ENCODE measurements around the gene AFF2.

AFF2 gene

DNA sequence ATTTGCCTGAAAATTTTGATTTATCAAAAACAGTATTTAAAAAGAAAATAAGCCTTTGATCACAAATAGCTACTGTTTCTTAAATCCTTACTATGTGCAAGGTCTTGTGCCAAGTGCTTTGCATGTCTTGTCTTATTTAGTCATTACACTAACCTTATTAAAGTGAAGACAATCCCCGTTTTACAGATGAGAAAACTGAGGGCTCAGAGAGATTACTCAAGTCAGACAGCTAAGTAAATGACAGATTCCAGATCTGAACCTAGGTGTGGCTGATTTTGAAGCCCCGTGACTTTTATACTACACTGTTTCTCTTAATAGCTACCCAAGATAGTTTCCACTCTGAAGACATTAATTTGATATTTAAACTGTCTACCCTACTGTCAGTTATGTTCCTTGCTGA lies 38.2 kb downstream of the AFF2 start:
- Histone ChIP-seq H3K4me1 (peaks cover 10 to 61% (median 45%) of the 10 kb centered on the region in 10 experiments), H3K36me3 (peaks cover 0 to 15% (median 0%) of the 10 kb centered on the region in 11 experiments; a peak in 6 of 22 replicates), H3K4me2 (peak overlapping the region in 1 of 11 experiments; percentile 22; a peak in 2 of 22 replicates), H3K27ac (no peak overlapping the region), H3K9me3 (replicated peaks in 1 of 11) (peaks cover 0 to 7% (median 0%) of the 10 kb centered on the region in 11 experiments; a peak in 4 of 22 replicates), H4K20me1 (peaks cover 0 to 94% (median 39%) of the 10 kb centered on the region in 11 experiments; a peak in 12 of 22 replicates), H3K4me3 (no peak overlapping the region), H3K9ac (no peak overlapping the region), H3K27me3 (no peaks in the 10 kb centered on the region)
- TF ChIP-seq Cebpa-rat (IDR thresholded peaks at IDR 0.05), result no peak

DNA sequence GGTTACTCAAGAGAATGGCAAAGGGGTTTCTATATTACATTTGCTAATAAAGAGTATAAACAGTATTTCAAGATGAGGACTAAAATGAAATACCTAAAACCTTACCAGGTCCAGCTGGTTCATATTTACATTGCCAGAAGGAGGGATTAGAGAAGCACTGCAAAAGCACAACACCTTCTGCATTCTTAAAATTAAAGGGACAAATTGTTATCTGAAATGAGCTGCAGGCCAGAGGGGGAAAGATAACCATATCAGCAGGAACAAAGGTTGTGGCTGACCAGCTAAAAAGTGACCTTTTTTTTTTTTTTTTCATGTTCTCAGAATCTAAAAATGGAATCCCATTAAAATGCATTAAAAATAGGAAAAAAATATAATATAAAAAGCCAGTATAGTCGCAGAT lies 39.7 kb downstream of the AFF2 start:
- Histone ChIP-seq H3K36me3 (peaks cover 0 to 19% (median 3%) of the 10 kb centered on the region in 11 experiments; a peak in 9 of 22 replicates), H3K4me3 (no peak overlapping the region), H4K20me1 (peaks cover 0 to 95% (median 44%) of the 10 kb centered on the region in 11 experiments; a peak in 12 of 22 replicates), H3K4me2 (peak overlapping the region in 8 of 11 experiments; percentile 10 to 77 (median 71); a peak in 15 of 22 replicates), H3K9me3 (replicated peaks in 1 of 11) (peaks cover 0 to 7% (median 0%) of the 10 kb centered on the region in 11 experiments; a peak in 4 of 22 replicates), H3K4me1 (peaks cover 10 to 77% (median 56%) of the 10 kb centered on the region in 10 experiments), H3K27ac (no peak overlapping the region), H3K9ac (no peak overlapping the region), H3K27me3 (no peaks in the 10 kb centered on the region)
- no peak for TF ChIP-seq Cebpa-rat (IDR thresholded peaks at IDR 0.05)

DNA sequence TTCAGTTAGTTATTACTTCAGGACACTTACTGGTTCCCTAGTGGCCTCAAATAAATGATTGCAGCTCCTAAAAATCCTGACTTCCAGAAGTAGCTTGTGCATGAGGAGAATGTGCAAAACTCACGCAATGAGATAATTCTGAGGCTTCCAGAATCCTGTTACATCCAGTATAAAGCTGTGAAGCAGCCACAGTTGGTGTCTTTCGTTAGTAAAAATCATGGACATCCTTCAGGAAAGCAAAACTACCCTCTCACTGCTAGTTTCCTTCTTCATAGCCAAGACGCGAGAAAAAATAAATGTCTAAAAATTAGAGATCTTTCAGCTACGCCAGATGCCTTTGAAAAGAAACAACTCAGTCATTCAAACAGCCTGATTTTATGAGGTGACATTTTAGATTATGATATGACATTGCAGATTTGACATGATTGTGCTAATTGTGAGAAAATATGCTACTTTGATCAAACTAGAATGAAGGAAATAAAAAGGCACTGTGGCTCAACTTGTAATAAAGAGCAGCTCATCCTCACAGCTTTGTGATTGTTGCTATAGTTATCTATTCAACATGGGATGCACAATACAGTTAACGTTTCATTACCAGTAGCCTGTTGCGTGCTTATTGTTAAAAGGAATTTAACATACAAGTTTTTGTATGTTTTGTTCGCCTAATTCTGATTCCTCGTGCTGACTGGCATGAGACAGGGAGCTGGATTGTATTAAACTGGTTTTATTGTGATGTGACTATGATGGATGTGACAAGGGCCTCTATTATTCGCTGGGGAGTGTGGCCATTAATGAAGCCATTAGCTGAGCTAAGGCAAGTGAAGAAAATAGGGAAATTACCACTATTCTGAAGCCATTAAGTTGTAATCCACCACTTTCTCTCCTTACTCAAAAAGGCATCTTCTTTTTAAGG lies 40.5 kb downstream of the AFF2 start:
- TF ChIP-seq Cebpa-rat (IDR thresholded peaks at IDR 0.05), result no peak
- H3K36me3 ChIP-seq, result peaks cover 0 to 25% (median 4%) of the 10 kb centered on the region in 11 experiments; a peak in 10 of 22 replicates
- H3K4me3 ChIP-seq, result no peak overlapping the region
- H3K4me2 ChIP-seq, result peak overlapping the region in 9 of 11 experiments; percentile 10 to 77 (median 69); a peak in 17 of 22 replicates
- no peaks in the 10 kb centered on the region for H3K27me3 ChIP-seq
- peaks cover 10 to 82% (median 56%) of the 10 kb centered on the region in 10 experiments for H3K4me1 ChIP-seq
- H4K20me1 ChIP-seq, result peaks cover 0 to 95% (median 44%) of the 10 kb centered on the region in 11 experiments; a peak in 12 of 22 replicates
- peaks cover 0 to 7% (median 0%) of the 10 kb centered on the region in 11 experiments; a peak in 4 of 22 replicates for H3K9me3 ChIP-seq (replicated peaks in 1 of 11)
- no peak overlapping the region for H3K9ac ChIP-seq
- peak overlapping the region in 2 of 11 experiments; percentile 2 to 4; a peak in 2 of 22 replicates for H3K27ac ChIP-seq

DNA sequence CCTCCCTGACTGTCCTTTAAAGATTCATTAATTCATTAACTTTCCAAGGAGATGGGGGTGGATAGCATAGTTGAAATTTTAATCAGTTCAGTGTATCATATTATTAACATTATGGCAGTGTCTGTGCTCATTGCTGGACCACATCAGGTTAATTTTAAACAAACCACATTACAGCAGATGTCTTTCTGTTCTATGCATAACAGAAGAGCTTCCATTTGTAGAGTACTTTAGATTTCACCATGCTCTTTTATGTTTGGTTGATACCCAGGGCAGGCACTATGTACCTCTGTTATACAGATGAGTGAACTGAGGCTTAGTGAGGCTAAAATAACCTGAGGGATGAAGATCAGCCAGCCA lies 41.1 kb downstream of the AFF2 start:
- Histone ChIP-seq H4K20me1 (peaks cover 0 to 97% (median 44%) of the 10 kb centered on the region in 11 experiments; a peak in 12 of 22 replicates), H3K4me1 (peaks cover 10 to 82% (median 56%) of the 10 kb centered on the region in 10 experiments), H3K27ac (peak overlapping the region in 2 of 11 experiments; percentile 2 to 4; a peak in 1 of 22 replicates), H3K9ac (no peak overlapping the region), H3K9me3 (replicated peaks in 1 of 11) (peaks cover 0 to 13% (median 4%) of the 10 kb centered on the region in 11 experiments; a peak in 7 of 22 replicates), H3K4me2 (peak overlapping the region in 8 of 11 experiments; percentile 60 to 77 (median 71); a peak in 17 of 22 replicates), H3K36me3 (peaks cover 0 to 32% (median 11%) of the 10 kb centered on the region in 11 experiments; a peak in 12 of 22 replicates), H3K27me3 (no peaks in the 10 kb centered on the region), H3K4me3 (no peak overlapping the region)
- no peak for TF ChIP-seq Cebpa-rat (IDR thresholded peaks at IDR 0.05)

DNA sequence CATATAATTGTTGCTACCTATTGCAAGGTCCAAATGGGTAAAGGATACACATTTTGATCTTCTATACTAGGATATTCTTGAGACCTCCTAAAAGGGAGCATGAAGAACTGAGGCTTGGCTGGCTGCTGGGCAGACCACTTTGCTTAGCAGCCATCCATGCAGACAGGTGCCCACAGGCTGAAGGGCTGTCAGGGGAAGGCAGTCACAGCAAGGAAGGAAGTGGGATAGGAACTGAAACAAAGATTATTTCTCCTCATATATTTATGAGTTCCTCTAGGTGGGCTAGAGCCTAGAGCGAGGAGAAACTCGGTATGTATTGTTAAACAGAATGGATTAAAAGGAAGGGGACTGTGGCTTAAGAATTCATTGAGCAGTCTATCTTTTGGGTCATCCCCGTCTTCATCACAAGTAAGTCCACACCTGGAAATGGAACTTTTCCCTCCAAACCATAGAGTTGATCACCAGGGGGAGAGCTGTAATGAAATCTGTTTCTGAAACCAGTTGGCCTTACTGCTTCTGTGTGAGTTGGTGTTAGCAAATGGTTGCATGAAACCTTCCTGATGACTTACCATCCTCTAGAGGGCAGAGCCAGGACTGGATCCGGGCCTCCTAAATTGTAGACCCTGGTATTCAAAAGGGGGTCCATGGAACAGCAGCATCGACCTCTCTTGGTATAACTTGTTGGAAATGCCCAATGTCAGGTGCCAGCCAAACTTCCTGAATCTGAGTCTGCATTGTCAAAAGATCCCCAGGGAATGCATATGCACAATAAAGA lies 42.3 kb downstream of the AFF2 start:
- peak overlapping the region in 4 of 11 experiments; percentile 19 to 36 (median 31); a peak in 5 of 22 replicates for H3K27ac ChIP-seq
- no peaks in the 10 kb centered on the region for H3K27me3 ChIP-seq
- H3K9me3 ChIP-seq (replicated peaks in 1 of 11), result peaks cover 0 to 22% (median 13%) of the 10 kb centered on the region in 11 experiments; a peak in 12 of 22 replicates
- 0 out of 22 replicates have a peak overlapping the region, but pooled peaks of 1 of the 11 experiments have one; percentile 2 for H3K9ac ChIP-seq
- peak overlapping the region in 1 of 10 experiments; percentile 19; a peak in 1 of 20 replicates for H3K4me3 ChIP-seq
- peaks cover 10 to 80% (median 56%) of the 10 kb centered on the region in 10 experiments for H3K4me1 ChIP-seq
- H3K4me2 ChIP-seq, result peak overlapping the region; percentile 41 to 77 (median 64)
- TF ChIP-seq Cebpa-rat (IDR thresholded peaks at IDR 0.05), result no peak
- H3K36me3 ChIP-seq, result peaks cover 0 to 43% (median 12%) of the 10 kb centered on the region in 11 experiments; a peak in 12 of 22 replicates
- peaks cover 0 to 94% (median 41%) of the 10 kb centered on the region in 11 experiments; a peak in 12 of 22 replicates for H4K20me1 ChIP-seq

DNA sequence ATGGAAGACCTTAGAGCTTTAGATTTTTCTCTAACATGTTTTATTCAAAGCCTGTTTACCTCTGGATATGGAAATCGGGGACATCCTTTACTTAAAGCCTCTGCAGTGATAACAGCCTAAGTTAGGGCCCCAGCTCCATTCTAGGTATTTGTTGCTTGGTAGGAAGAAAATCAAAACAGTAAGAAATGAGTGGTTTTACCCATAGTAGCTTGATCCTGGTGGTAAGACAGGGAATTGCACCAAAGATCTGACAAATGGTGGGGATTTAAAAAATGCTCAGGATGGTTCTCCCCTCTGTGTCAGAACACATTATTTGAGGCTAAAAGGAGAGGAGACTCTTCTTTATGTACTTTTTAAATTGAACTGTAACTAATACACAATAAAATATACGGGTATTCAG lies 52.4 kb downstream of the AFF2 start:
- Histone ChIP-seq H3K4me2 (no peak overlapping the region; a peak in 1 of 22 replicates), H3K27me3 (no peaks in the 10 kb centered on the region), H3K9ac (no peak overlapping the region), H3K36me3 (peaks cover 0 to 68% (median 14%) of the 10 kb centered on the region in 11 experiments; a peak in 15 of 22 replicates), H3K9me3 (replicated peaks in 1 of 11) (peaks cover 0 to 72% (median 39%) of the 10 kb centered on the region in 11 experiments; a peak in 16 of 22 replicates), H3K27ac (no peak overlapping the region), H3K4me1 (peaks cover 0 to 46% (median 30%) of the 10 kb centered on the region in 10 experiments; a peak in 16 of 20 replicates), H4K20me1 (peaks cover 0 to 85% (median 0%) of the 10 kb centered on the region in 11 experiments; a peak in 9 of 22 replicates), H3K4me3 (no peak overlapping the region)
- TF ChIP-seq Cebpa-rat (IDR thresholded peaks at IDR 0.05), result no peak

DNA sequence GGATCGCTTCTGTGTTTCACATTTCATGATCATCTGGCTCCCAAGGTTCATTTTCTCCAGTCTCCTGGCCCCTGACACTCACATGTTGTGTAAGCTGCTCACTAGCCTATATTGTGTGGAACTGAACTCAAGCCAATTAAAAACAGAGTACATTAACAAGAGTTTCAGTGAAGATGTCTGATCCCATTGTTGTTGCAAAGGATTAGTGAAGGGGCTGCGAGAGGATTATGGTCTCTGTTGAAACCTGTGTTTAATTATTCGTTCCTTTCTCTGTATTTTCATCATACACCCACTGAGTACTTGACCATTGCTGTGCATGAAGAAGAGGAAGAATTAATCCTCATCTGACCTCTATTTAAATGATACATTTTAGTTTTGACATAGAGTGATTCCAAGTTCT lies 54.7 kb downstream of the AFF2 start:
- no peak overlapping the region for H3K9ac ChIP-seq
- H3K4me3 ChIP-seq, result no peak overlapping the region
- H3K36me3 ChIP-seq, result peaks cover 0 to 78% (median 30%) of the 10 kb centered on the region in 11 experiments; a peak in 15 of 22 replicates
- peak overlapping the region in 1 of 11 experiments; percentile 12; a peak in 1 of 22 replicates for H3K4me2 ChIP-seq
- H3K4me1 ChIP-seq, result peaks cover 0 to 23% (median 13%) of the 10 kb centered on the region in 10 experiments; a peak in 12 of 20 replicates
- H4K20me1 ChIP-seq, result peaks cover 0 to 61% (median 0%) of the 10 kb centered on the region in 11 experiments; a peak in 7 of 22 replicates
- H3K27me3 ChIP-seq, result no peaks in the 10 kb centered on the region
- TF ChIP-seq Cebpa-rat (IDR thresholded peaks at IDR 0.05), result no peak
- H3K27ac ChIP-seq, result no peak overlapping the region
- peaks cover 3 to 87% (median 59%) of the 10 kb centered on the region in 11 experiments; a peak in 20 of 22 replicates for H3K9me3 ChIP-seq (replicated peaks in 1 of 11)
